Fibroblast of villous mesenchyme (primary cell): ENCODE measurements around the gene KCNK10. TPM values are rescaled to one million over a fixed set of nuclear protein-coding genes. Genes with fewer than 3 reads are reported as not detected.

Experiments
- DNase-seq: peaks from one replicate; pipeline ENCODE4 v3.0.0-alpha.2; 2010; ENCODE audit warnings: low read depth
- H3K4me3 ChIP-seq: 2 replicates; pipeline ENCODE4 v1.5.1; 2011; ENCODE audit warnings: low read depth, mild to moderate bottlenecking, low read length
- CTCF ChIP-seq: IDR thresholded peaks from 2 replicates; pipeline ENCODE4 v1.5.1; 2012; ENCODE audit warnings: low read depth, mild to moderate bottlenecking, low read length; ENCODE audit not compliant: insufficient read depth
- total RNA-seq: library from RNA; depleted of rRNA; stranded (reverse); fragments of >200 nt; gene quantifications from 2 replicates; pipeline ENCODE4 v1.2.3, GENCODE V29; 2012

The KCNK10 gene
- total RNA-seq, 1 donor: not detected

- TF ChIP-seq CTCF: no peak
Measured at GRCh38 chr14:88327497-88327896, 4.4 kb upstream of the KCNK10 start.

GRCh38 chr14:88326352-88327103 lies 3.5 kb upstream of the KCNK10 start:
- H3K4me3 ChIP-seq: no peak overlapping the region
- no peak for TF ChIP-seq CTCF
- DNase-seq: no peak

More at GRCh38 chr14:88327497-88327896, 4.4 kb upstream of the KCNK10 start:
- H3K4me3 ChIP-seq: no peak overlapping the region
- no peak for DNase-seq

GRCh38 chr14:88325883-88326282 lies 2.8 kb upstream of the KCNK10 start:
- no peak for DNase-seq
- TF ChIP-seq CTCF: no peak
- H3K4me3 ChIP-seq: no peak overlapping the region

DNA sequence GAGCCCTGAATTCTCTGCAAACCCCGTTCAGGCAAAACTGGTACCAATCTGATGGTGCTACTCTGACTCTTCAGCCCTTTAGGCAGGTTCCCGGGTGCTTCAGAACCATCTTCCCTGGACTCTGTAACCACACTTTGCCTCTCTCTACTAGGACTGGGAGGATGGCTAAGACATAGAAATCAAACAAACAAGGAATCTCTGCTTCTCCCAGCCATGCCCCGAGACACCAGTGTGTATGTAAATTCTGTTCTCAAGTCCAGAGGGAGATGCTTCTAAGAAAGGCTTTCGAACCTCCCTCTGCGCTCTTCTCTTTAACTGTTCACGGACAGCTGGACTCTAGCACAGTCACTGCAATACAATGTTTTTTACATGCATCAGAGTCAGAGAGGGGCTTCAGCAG lies 1.9 kb upstream of the KCNK10 start:
- H3K4me3 ChIP-seq: no peak overlapping the region
- no peak for DNase-seq
- no peak for TF ChIP-seq CTCF

DNA sequence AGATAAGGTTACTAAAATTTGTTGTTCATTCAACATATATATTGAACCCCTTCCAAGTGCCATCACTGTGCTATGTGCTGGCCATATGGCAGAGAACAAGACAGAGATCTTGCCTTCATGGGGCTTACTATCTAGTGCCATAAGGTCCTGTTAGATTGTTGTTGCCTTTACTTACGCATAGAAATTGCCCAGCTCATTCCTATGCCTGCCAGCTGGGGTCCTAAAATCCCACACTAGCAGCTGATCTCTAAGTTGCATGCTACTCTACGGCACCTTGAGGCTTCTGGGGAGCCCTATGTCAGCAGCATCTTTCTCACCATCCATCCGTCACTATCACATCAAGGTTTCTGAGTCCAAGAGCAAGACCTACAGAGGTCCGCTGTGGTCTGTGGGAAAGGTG lies 1.4 kb upstream of the KCNK10 start:
- no peak for DNase-seq
- TF ChIP-seq CTCF: no peak
- no peak overlapping the region for H3K4me3 ChIP-seq

DNA sequence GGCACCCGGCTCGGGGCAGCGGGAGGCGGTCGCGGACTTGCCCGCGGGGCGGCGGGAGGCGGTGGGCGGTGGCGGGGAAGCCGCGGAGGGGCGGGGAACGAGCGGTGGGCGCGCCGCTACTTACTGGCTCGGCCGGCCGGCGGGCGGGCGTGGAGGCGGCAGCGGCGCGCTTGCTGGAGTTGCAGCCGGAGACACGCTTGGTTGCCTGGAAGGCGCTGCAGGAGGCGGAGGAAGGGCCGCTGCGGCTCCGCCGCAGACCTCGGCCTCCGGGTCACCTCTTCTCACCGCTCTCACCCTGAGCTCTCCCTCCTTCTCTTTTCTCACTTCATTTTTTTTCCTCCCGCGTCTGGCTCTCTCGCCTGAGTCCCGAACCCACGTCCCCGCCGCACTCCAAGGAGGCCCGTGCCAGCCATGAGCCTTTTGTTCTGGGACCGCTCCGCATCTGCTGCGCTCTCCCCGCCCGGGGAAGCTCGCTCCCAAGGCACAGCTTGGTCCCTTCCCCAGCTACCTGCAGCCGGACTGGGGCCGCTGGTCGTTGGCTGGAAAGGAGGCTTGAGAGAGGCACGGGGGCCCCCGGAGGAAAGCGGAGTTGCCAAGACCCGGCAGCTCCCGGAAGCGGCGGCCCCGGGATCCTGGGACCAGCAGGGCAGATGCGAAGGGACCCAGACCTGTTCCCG lies 592 bp upstream of the KCNK10 start:
- DNase-seq: no peak
- no peak for TF ChIP-seq CTCF
- H3K4me3 ChIP-seq: peak overlapping the region; percentile 12
